Measurements from ENCODE around the gene USP8. TPM values are rescaled to one million over a fixed set of nuclear protein-coding genes. Genes with fewer than 3 reads are reported as not detected.

Gene USP8
- total RNA-seq, 6 experiments from 2014 or later, result 46.0 to 65.2 (median 53.0) TPM

GRCh38 chr15:50523851-50524251 is 99.6 kb downstream of the USP8 start:
- DNase-seq, result no peak
- no peak for TF ChIP-seq CTCF (IDR thresholded peaks at IDR 0.05)
- Mint-ChIP-seq H3K4me3 (no peak overlapping the region), H3K36me3 (ENCODE audit: low read depth) (no peaks in the 10 kb centered on the region), H3K4me1 (ENCODE audit: low read depth) (no peaks in the 10 kb centered on the region), H3K9me3 (no peaks in the 10 kb centered on the region), H3K27me3 (ENCODE audit: insufficient read depth) (peaks cover 3% of the 10 kb centered on the region), H3K27ac (no peak overlapping the region)

- Mint-ChIP-seq H3K27ac (no peak overlapping the region), H3K27me3 (ENCODE audit: insufficient read depth) (peaks cover 8% of the 10 kb centered on the region; the same call in 1 of the 2 replicates), H3K4me1 (ENCODE audit: low read depth) (no peaks in the 10 kb centered on the region), H3K9me3 (no peaks in the 10 kb centered on the region), H3K4me3 (no peak overlapping the region), H3K36me3 (ENCODE audit: low read depth) (no peaks in the 10 kb centered on the region)
- TF ChIP-seq CTCF (IDR thresholded peaks at IDR 0.05), result no peak
- no peak for DNase-seq
Measured at GRCh38 chr15:50531163-50531562, 107.0 kb downstream of the USP8 start.

- H3K4me3 Mint-ChIP-seq, result no peak overlapping the region
- H3K27me3 Mint-ChIP-seq (ENCODE audit: insufficient read depth), result peaks cover 8% of the 10 kb centered on the region; the same call in 1 of the 2 replicates
- no peak for TF ChIP-seq CTCF (IDR thresholded peaks at IDR 0.05)
- no peaks in the 10 kb centered on the region for H3K9me3 Mint-ChIP-seq
- no peaks in the 10 kb centered on the region for H3K36me3 Mint-ChIP-seq (ENCODE audit: low read depth)
- no peak overlapping the region for H3K27ac Mint-ChIP-seq
- H3K4me1 Mint-ChIP-seq (ENCODE audit: low read depth), result no peaks in the 10 kb centered on the region
- DNase-seq, result no peak
Measured at GRCh38 chr15:50531766-50532165, 107.6 kb downstream of the USP8 start.

GRCh38 chr15:50542887-50543210 is 118.6 kb downstream of the USP8 start:
- H3K27ac Mint-ChIP-seq, result no peak overlapping the region
- no peak overlapping the region for H3K4me3 Mint-ChIP-seq
- H3K4me1 Mint-ChIP-seq (ENCODE audit: low read depth), result peaks cover 22% of the 10 kb centered on the region
- H3K36me3 Mint-ChIP-seq (ENCODE audit: low read depth), result no peaks in the 10 kb centered on the region
- TF ChIP-seq CTCF (IDR thresholded peaks at IDR 0.05), result no peak
- no peaks in the 10 kb centered on the region for H3K9me3 Mint-ChIP-seq
- no peak for DNase-seq
- H3K27me3 Mint-ChIP-seq (ENCODE audit: insufficient read depth), result peaks cover 2% of the 10 kb centered on the region

- no peaks in the 10 kb centered on the region for H3K9me3 Mint-ChIP-seq
- no peak overlapping the region for H3K4me3 Mint-ChIP-seq
- no peak overlapping the region for H3K27ac Mint-ChIP-seq
- no peak for DNase-seq
- H3K4me1 Mint-ChIP-seq (ENCODE audit: low read depth), result peaks cover 22% of the 10 kb centered on the region
- H3K36me3 Mint-ChIP-seq (ENCODE audit: low read depth), result no peaks in the 10 kb centered on the region
- TF ChIP-seq CTCF (IDR thresholded peaks at IDR 0.05), result no peak
- H3K27me3 Mint-ChIP-seq (ENCODE audit: insufficient read depth), result peaks cover 2% of the 10 kb centered on the region
Measured at GRCh38 chr15:50543556-50543955, 119.4 kb downstream of the USP8 start.

GRCh38 chr15:50544368-50544767 is 120.2 kb downstream of the USP8 start:
- no peak for DNase-seq
- H3K4me1 Mint-ChIP-seq (ENCODE audit: low read depth), result peaks cover 23% of the 10 kb centered on the region
- H3K9me3 Mint-ChIP-seq, result no peaks in the 10 kb centered on the region
- no peak overlapping the region for H3K27ac Mint-ChIP-seq
- no peak for TF ChIP-seq CTCF (IDR thresholded peaks at IDR 0.05)
- peaks cover 3% of the 10 kb centered on the region for H3K27me3 Mint-ChIP-seq (ENCODE audit: insufficient read depth)
- H3K36me3 Mint-ChIP-seq (ENCODE audit: low read depth), result no peaks in the 10 kb centered on the region
- no peak overlapping the region for H3K4me3 Mint-ChIP-seq
